Measurements from ENCODE around the gene WASHC3. TPM values are rescaled to one million over a fixed set of nuclear protein-coding genes. Genes with fewer than 3 reads are reported as not detected.
"Not testable (repeated sequence)": the region's sequence is repeated elsewhere in the genome, so short reads cannot be mapped to it uniquely, and the experiment has no call there.

Gene WASHC3
- total RNA-seq, 1 donor from 2014 or later, result 37.2 TPM

- no peak for DNase-seq
- TF ChIP-seq, protein P1, sequence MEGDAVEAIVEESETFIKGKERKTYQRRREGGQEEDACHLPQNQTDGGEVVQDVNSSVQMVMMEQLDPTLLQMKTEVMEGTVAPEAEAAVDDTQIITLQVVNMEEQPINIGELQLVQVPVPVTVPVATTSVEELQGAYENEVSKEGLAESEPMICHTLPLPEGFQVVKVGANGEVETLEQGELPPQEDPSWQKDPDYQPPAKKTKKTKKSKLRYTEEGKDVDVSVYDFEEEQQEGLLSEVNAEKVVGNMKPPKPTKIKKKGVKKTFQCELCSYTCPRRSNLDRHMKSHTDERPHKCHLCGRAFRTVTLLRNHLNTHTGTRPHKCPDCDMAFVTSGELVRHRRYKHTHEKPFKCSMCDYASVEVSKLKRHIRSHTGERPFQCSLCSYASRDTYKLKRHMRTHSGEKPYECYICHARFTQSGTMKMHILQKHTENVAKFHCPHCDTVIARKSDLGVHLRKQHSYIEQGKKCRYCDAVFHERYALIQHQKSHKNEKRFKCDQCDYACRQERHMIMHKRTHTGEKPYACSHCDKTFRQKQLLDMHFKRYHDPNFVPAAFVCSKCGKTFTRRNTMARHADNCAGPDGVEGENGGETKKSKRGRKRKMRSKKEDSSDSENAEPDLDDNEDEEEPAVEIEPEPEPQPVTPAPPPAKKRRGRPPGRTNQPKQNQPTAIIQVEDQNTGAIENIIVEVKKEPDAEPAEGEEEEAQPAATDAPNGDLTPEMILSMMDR (IDR thresholded peaks at IDR 0.05; ENCODE audit: borderline replicate concordance), result peak; percentile 40
- no peak overlapping the region for H3K27ac ChIP-seq (replicated peaks)
- H3K27me3 ChIP-seq (ENCODE audit: low read depth), result no peaks in the 10 kb centered on the region
- intact Hi-C loops (cut with micrococcal nuclease), result no loop called here
- H3K4me3 ChIP-seq, result no peak overlapping the region
- peaks cover 39% of the 10 kb centered on the region for H3K36me3 ChIP-seq
- H3K4me1 ChIP-seq, result peaks cover 26% of the 10 kb centered on the region
- H3K9me3 ChIP-seq (replicated peaks), result no peaks in the 10 kb centered on the region
These were observed 34.0 kb upstream of the WASHC3 start for GRCh38 chr12:102095677-102096263.

DNA sequence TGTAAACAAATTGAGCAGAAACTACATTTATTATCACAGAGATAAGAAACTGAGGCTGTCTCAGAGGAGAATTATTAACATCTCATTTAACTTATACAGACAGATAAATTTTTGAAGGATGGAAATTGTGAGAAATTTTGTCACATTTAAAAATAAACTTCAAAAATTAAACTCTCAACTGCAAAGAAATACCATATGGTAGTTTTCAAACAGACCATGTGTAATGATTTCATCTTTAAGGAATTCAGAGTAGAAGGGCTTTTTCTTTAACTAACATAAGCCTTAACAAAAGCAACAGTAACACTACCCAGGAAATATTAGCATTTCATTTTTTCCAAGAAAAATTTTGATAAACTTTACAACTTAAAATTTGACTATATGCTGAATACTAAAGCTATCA lies 31.5 kb upstream of the WASHC3 start:
- Histone ChIP-seq H3K4me3 (no peak overlapping the region), H3K27me3 (ENCODE audit: low read depth) (no peaks in the 10 kb centered on the region), H3K9me3 (replicated peaks) (no peaks in the 10 kb centered on the region), H3K36me3 (peaks cover 21% of the 10 kb centered on the region), H3K27ac (replicated peaks) (peak overlapping the region; percentile 9), H3K4me1 (peaks cover 26% of the 10 kb centered on the region)
- TF ChIP-seq, protein P1 (IDR thresholded peaks at IDR 0.05; ENCODE audit: borderline replicate concordance), result no peak
- intact Hi-C loops (cut with micrococcal nuclease), result no loop called here
- DNase-seq, result no peak

- H3K4me3 ChIP-seq; DNase-seq; H3K27me3 ChIP-seq (ENCODE audit: low read depth); H3K9me3 ChIP-seq (replicated peaks); intact Hi-C loops (cut with micrococcal nuclease); H3K27ac ChIP-seq (replicated peaks): not testable (repeated sequence)
- Histone ChIP-seq H3K4me1 (peaks cover 20% of the 10 kb centered on the region), H3K36me3 (peaks cover 17% of the 10 kb centered on the region)
These were observed 27.5 kb upstream of the WASHC3 start for GRCh38 chr12:102089228-102089835.

- H3K4me3 ChIP-seq, result no peak overlapping the region
- H3K27ac ChIP-seq (replicated peaks), result no peak overlapping the region
- no peaks in the 10 kb centered on the region for H3K4me1 ChIP-seq
- no peak for DNase-seq
- H3K27me3 ChIP-seq (ENCODE audit: low read depth), result no peaks in the 10 kb centered on the region
- peaks cover 78% of the 10 kb centered on the region for H3K36me3 ChIP-seq
- intact Hi-C loops (cut with micrococcal nuclease), result no loop called here
- TF ChIP-seq, protein P1 (IDR thresholded peaks at IDR 0.05; ENCODE audit: borderline replicate concordance), result no peak
- H3K9me3 ChIP-seq (replicated peaks), result no peaks in the 10 kb centered on the region
These were observed 19.1 kb upstream of the WASHC3 start for GRCh38 chr12:102080842-102081241.

DNA sequence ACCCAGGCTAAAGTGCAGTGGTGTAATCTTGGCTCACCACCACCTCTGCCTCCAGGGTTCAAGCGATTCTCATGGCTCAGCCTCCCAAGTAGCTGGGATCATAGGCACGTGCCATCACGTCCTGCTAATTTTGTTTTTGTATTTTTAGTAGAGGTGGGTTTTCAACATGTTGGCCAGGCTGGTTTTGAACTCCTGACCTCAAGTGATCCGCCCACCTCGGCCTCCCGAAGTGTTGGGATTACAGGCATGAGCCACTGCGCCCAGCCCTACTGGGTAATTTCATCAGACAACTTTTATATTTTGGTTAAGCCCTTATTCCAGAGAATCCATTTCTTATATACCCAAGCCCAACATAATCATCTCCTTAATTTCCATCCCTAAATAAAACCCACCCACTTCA lies 10.3 kb upstream of the WASHC3 start:
- DNase-seq; H3K4me3 ChIP-seq; H3K9me3 ChIP-seq (replicated peaks); H3K27me3 ChIP-seq (ENCODE audit: low read depth); H3K27ac ChIP-seq (replicated peaks); intact Hi-C loops (cut with micrococcal nuclease): not testable (repeated sequence)
- Histone ChIP-seq H3K36me3 (peaks cover 29% of the 10 kb centered on the region), H3K4me1 (peaks cover 11% of the 10 kb centered on the region)

DNA sequence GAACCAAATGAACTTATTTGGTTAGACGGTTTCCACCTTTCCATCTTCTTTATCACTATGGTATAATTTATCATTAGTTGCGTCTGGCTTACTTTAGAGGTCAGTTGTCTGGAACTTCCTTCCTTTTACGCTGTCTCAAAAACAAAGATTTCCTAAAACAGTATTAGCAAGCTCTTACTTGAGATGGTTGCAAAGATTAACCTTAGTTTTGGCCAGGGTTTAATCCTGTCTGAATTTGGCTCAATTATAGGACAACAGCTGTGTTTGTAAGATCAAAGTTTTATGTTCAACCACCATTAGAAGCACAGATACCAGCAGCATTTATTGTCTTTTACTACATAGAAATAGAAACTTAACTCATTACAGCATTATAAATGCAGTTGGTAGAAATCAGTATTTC lies 7.9 kb upstream of the WASHC3 start:
- intact Hi-C loops (cut with micrococcal nuclease), result no loop called here
- TF ChIP-seq, protein P1 (IDR thresholded peaks at IDR 0.05; ENCODE audit: borderline replicate concordance), result no peak
- H3K27ac ChIP-seq (replicated peaks), result peak overlapping the region; percentile 28
- H3K4me1 ChIP-seq, result peaks cover 11% of the 10 kb centered on the region
- DNase-seq, result no peak
- no peak overlapping the region for H3K4me3 ChIP-seq
- no peaks in the 10 kb centered on the region for H3K9me3 ChIP-seq (replicated peaks)
- peaks cover 9% of the 10 kb centered on the region for H3K36me3 ChIP-seq
- no peaks in the 10 kb centered on the region for H3K27me3 ChIP-seq (ENCODE audit: low read depth)

All from left ventricle myocardium inferior (tissue), 1 donor.